DOHH2 (cell line): ENCODE results near the gene TCP1.

Source experiments
- H3F3A ChIP-seq: fragments of 200-600 bp; sonication (generic), shearing (Covaris generic); 2 replicates; pipeline ENCODE4 v1.6.0; 2016; ENCODE audit warnings: antibody characterized with exemption, mild to moderate bottlenecking; ENCODE audit not compliant: control insufficient read depth, insufficient read depth
- H3K27ac ChIP-seq: fragments of 200-600 bp; sonication (generic); 2 replicates; pipeline ENCODE4 v1.5.1; 2014; ENCODE audit warnings: low read depth, mild to moderate bottlenecking, low read length, moderate library complexity
- H3K27me3 ChIP-seq: fragments of 200-600 bp; sonication (generic); 2 replicates; pipeline ENCODE4 v1.6.1; 2014; ENCODE audit warnings: mild to moderate bottlenecking, low read length, mixed read lengths; ENCODE audit not compliant: control insufficient read depth
- H3K36me3 ChIP-seq: fragments of 200-600 bp; sonication (generic); 2 replicates; pipeline ENCODE4 v1.6.1; 2014; ENCODE audit warnings: mild to moderate bottlenecking, low read length, moderate library complexity, mixed read lengths; ENCODE audit not compliant: control insufficient read depth
- H3K4me1 ChIP-seq: fragments of 200-600 bp; sonication (generic); 2 replicates; pipeline ENCODE4 v1.6.1; 2014; ENCODE audit warnings: mild to moderate bottlenecking, low read length, mixed read lengths; ENCODE audit not compliant: control insufficient read depth
- H3K4me2 ChIP-seq: fragments of 200-600 bp; sonication (generic); 2 replicates; pipeline ENCODE4 v1.6.0; 2014; ENCODE audit warnings: mild to moderate bottlenecking, low read length, moderate library complexity
- H3K4me3 ChIP-seq: fragments of 200-600 bp; sonication (generic); 2 replicates; pipeline ENCODE4 v1.5.1; 2014; ENCODE audit warnings: mild to moderate bottlenecking, low read length, mixed read lengths
- H3K79me2 ChIP-seq: fragments of 200-600 bp; sonication (generic); 2 replicates; pipeline ENCODE4 v1.6.1; 2014; ENCODE audit warnings: mild to moderate bottlenecking, low read length, mixed read lengths; ENCODE audit not compliant: control insufficient read depth
- H3K9me2 ChIP-seq: fragments of 200-600 bp; sonication (generic); replicated peaks from 2 replicates; pipeline ENCODE4 v1.6.1; 2014; ENCODE audit warnings: mild to moderate bottlenecking, low read length, mixed read lengths; ENCODE audit not compliant: control insufficient read depth
- H3K9me3 ChIP-seq: fragments of 200-600 bp; sonication (generic); 2 replicates; pipeline ENCODE4 v1.6.1; 2014; ENCODE audit warnings: antibody characterized with exemption, low read length, mixed read lengths; ENCODE audit not compliant: control insufficient read depth, insufficient read depth
- H4K20me1 ChIP-seq: fragments of 200-600 bp; sonication (generic); 2 replicates; pipeline ENCODE4 v1.6.0; 2014; ENCODE audit warnings: low read depth, mild to moderate bottlenecking, antibody characterized with exemption, low read length, moderate library complexity; ENCODE audit not compliant: control insufficient read depth, insufficient read depth
- EZH2phosphoT487 ChIP-seq: fragments of 200-600 bp; sonication (generic); IDR thresholded peaks from 2 replicates; pipeline ENCODE4 v1.6.1; 2017; ENCODE audit warnings: borderline replicate concordance, mild to moderate bottlenecking, antibody characterized with exemption, low read length, moderate library complexity, mixed read lengths
- TF ChIP-seq, protein P1 (sequence below): fragments of 200-600 bp; sonication (generic); IDR thresholded peaks from one replicate; pipeline ENCODE4 v1.5.1; 2014; ENCODE audit warnings: antibody characterized with exemption, mild to moderate bottlenecking, low read depth, low read length; ENCODE audit not compliant: poor library complexity, severe bottlenecking

TCP1 gene

GRCh38 chr6:159746759-159747158 lies 42.6 kb downstream of the TCP1 start:
- no peak overlapping the region for H3K27ac ChIP-seq
- peaks cover 75% of the 10 kb centered on the region for H3K79me2 ChIP-seq
- H3K36me3 ChIP-seq: peaks cover 98% of the 10 kb centered on the region
- H3F3A ChIP-seq: peaks cover 19% of the 10 kb centered on the region
- H3K9me2 ChIP-seq: no peaks in the 10 kb centered on the region
- no peaks in the 10 kb centered on the region for H3K4me1 ChIP-seq
- no peak overlapping the region for H3K4me3 ChIP-seq
- H4K20me1 ChIP-seq: peaks cover 4% of the 10 kb centered on the region; the same call in 1 of the 2 replicates
- no peak overlapping the region for H3K4me2 ChIP-seq
- H3K9me3 ChIP-seq: no peaks in the 10 kb centered on the region
- no peaks in the 10 kb centered on the region for H3K27me3 ChIP-seq
- no peak for TF ChIP-seq EZH2phosphoT487
- TF ChIP-seq, protein P1, sequence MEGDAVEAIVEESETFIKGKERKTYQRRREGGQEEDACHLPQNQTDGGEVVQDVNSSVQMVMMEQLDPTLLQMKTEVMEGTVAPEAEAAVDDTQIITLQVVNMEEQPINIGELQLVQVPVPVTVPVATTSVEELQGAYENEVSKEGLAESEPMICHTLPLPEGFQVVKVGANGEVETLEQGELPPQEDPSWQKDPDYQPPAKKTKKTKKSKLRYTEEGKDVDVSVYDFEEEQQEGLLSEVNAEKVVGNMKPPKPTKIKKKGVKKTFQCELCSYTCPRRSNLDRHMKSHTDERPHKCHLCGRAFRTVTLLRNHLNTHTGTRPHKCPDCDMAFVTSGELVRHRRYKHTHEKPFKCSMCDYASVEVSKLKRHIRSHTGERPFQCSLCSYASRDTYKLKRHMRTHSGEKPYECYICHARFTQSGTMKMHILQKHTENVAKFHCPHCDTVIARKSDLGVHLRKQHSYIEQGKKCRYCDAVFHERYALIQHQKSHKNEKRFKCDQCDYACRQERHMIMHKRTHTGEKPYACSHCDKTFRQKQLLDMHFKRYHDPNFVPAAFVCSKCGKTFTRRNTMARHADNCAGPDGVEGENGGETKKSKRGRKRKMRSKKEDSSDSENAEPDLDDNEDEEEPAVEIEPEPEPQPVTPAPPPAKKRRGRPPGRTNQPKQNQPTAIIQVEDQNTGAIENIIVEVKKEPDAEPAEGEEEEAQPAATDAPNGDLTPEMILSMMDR: no peak

GRCh38 chr6:159745081-159745480 lies 44.3 kb downstream of the TCP1 start:
- Histone ChIP-seq H3K36me3 (peaks cover 98% of the 10 kb centered on the region), H3K4me2 (no peak overlapping the region), H3K9me3 (no peaks in the 10 kb centered on the region), H3K27ac (no peak overlapping the region), H4K20me1 (peaks cover 4% of the 10 kb centered on the region; the same call in 1 of the 2 replicates), H3K27me3 (no peaks in the 10 kb centered on the region), H3F3A (peaks cover 16% of the 10 kb centered on the region), H3K79me2 (peaks cover 77% of the 10 kb centered on the region), H3K4me3 (no peak overlapping the region), H3K4me1 (no peaks in the 10 kb centered on the region), H3K9me2 (no peaks in the 10 kb centered on the region)
- TF ChIP-seq, protein P1: no peak
- no peak for TF ChIP-seq EZH2phosphoT487

DNA sequence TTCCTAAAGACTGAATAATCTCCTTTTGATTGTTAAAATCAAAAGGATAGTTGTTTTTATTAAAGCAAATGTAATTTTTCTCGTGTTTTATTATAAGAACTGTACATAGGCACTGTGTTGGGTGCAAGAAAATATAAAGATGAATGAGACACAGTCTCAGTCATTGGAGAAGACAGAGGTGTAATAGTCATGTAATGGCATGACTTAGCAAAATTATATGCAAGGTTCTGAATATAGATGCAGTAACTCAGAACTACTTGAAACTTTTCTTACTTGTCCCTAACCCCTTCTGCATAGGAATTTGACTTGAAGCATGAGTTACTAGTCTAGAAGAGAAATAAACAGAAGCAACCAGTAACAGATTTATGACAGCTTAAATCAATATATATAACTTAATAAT lies 47.2 kb downstream of the TCP1 start:
- peaks cover 99% of the 10 kb centered on the region for H3K36me3 ChIP-seq
- no peaks in the 10 kb centered on the region for H3K9me2 ChIP-seq
- no peak overlapping the region for H3K4me3 ChIP-seq
- H3K27ac ChIP-seq: no peak overlapping the region
- H3K27me3 ChIP-seq: no peaks in the 10 kb centered on the region
- H4K20me1 ChIP-seq: peaks cover 4% of the 10 kb centered on the region; the same call in 1 of the 2 replicates
- H3K9me3 ChIP-seq: no peaks in the 10 kb centered on the region
- H3K4me1 ChIP-seq: no peaks in the 10 kb centered on the region
- H3K4me2 ChIP-seq: no peak overlapping the region
- peaks cover 91% of the 10 kb centered on the region for H3K79me2 ChIP-seq
- TF ChIP-seq, protein P1: no peak
- no peak for TF ChIP-seq EZH2phosphoT487
- peaks cover 16% of the 10 kb centered on the region for H3F3A ChIP-seq

GRCh38 chr6:159739341-159739740 lies 50.1 kb downstream of the TCP1 start:
- no peaks in the 10 kb centered on the region for H3K9me2 ChIP-seq
- H3F3A ChIP-seq: peaks cover 12% of the 10 kb centered on the region
- H3K9me3 ChIP-seq: no peaks in the 10 kb centered on the region
- peaks cover 93% of the 10 kb centered on the region for H3K79me2 ChIP-seq
- no peaks in the 10 kb centered on the region for H3K27me3 ChIP-seq
- H3K4me3 ChIP-seq: no peak overlapping the region
- H3K4me1 ChIP-seq: peaks cover 5% of the 10 kb centered on the region; the same call in 1 of the 2 replicates
- H3K36me3 ChIP-seq: peaks cover 90% of the 10 kb centered on the region
- TF ChIP-seq, protein P1: no peak
- no peak overlapping the region for H3K27ac ChIP-seq
- H4K20me1 ChIP-seq: peaks cover 14% of the 10 kb centered on the region; the same call in 1 of the 2 replicates
- no peak overlapping the region for H3K4me2 ChIP-seq
